Endothelial cell of umbilical vein (primary cell): Measurements from ENCODE around the gene MAGEA10.
"Not testable (repeated sequence)": the region's sequence is repeated elsewhere in the genome, so short reads cannot be mapped to it uniquely, and the experiment has no call there.

ENCODE experiments used
- CTCF ChIP-seq, 2 donors: IDR thresholded peaks; 1 replicate in 1 of 2; 2 replicates in 1 of 2; pipeline ENCODE4 v1.5.1; 2011; ENCODE audit warnings: low read length in 2 of 2, mild to moderate bottlenecking in 2 of 2, moderate library complexity in 2 of 2, control low read depth in 1 of 2, inconsistent platforms in 1 of 2, low read depth in 1 of 2; ENCODE audit not compliant: insufficient read depth in 1 of 2; ENCODE audit errors: extremely low read depth in 1 of 2
- MAX ChIP-seq: IDR thresholded peaks from 2 replicates; pipeline ENCODE4 v1.6.1; 2011; ENCODE audit not compliant: insufficient read depth, insufficient read length
- MYC ChIP-seq: IDR thresholded peaks from one replicate; pipeline ENCODE4 v1.6.1; 2011; ENCODE audit warnings: mild to moderate bottlenecking, low read depth, low read length

DNA sequence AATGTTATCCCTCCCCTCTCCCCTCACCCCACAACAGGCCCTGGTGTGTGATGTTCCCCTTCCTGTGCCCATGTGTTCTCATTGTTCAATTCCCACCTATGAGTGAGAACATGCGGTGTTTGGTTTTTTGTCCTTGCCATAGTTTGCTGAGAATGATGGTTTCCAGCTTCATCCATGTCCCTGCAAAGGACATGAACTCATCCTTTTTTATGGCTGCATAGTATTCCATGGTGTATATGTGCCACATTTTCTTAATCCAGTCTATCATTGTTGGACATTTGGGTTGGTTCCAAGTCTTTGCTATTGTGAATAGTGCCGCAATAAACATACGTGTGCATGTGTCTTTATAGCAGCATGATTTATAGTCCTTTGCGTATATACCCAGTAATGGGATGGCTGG is 35.5 kb upstream of the MAGEA10 start:
- not testable (repeated sequence) for TF ChIP-seq MAX; CTCF (IDR thresholded peaks at IDR 0.05; ENCODE audit: extremely low read depth in 1 of 2, insufficient read depth in 1 of 2, low read depth in 1 of 2, low read length in 2 of 2); MYC
